OCI-LY3 (cell line): ENCODE measurements around the gene TREM1.

Experiments
- EZH2phosphoT487 ChIP-seq: fragments of 200-600 bp; shearing (Covaris generic); IDR thresholded peaks from 2 replicates; pipeline ENCODE4 v1.6.1; 2018; ENCODE audit warnings: antibody characterized with exemption, mixed run types, low read depth
- TF ChIP-seq, protein P1 (sequence below): fragments of 200-600, 300-600 bp; sonication (generic); IDR thresholded peaks from 2 replicates; pipeline ENCODE4 v1.5.1; 2014; ENCODE audit warnings: antibody characterized with exemption, low read length, low read depth

GRCh38 chr6:41294214-41294872 lies 7.9 kb upstream of the TREM1 start:
- TF ChIP-seq, protein P1, sequence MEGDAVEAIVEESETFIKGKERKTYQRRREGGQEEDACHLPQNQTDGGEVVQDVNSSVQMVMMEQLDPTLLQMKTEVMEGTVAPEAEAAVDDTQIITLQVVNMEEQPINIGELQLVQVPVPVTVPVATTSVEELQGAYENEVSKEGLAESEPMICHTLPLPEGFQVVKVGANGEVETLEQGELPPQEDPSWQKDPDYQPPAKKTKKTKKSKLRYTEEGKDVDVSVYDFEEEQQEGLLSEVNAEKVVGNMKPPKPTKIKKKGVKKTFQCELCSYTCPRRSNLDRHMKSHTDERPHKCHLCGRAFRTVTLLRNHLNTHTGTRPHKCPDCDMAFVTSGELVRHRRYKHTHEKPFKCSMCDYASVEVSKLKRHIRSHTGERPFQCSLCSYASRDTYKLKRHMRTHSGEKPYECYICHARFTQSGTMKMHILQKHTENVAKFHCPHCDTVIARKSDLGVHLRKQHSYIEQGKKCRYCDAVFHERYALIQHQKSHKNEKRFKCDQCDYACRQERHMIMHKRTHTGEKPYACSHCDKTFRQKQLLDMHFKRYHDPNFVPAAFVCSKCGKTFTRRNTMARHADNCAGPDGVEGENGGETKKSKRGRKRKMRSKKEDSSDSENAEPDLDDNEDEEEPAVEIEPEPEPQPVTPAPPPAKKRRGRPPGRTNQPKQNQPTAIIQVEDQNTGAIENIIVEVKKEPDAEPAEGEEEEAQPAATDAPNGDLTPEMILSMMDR, result no peak
- no peak for TF ChIP-seq EZH2phosphoT487
